Naive B cell (primary cell): ENCODE measurements around the gene SCYGR5. TPM values are rescaled to one million over a fixed set of nuclear protein-coding genes. Genes with fewer than 3 reads are reported as not detected.
"Not testable (repeated sequence)": the region's sequence is repeated elsewhere in the genome, so short reads cannot be mapped to it uniquely, and the experiment has no call there.

Source experiments
- ATAC-seq, 2 donors: fragments of 150-1000 bp; cut with Tn5 transposase; 2 replicates each; pipeline ENCODE4 v1.10.0; 2021; ENCODE audit warnings: low read depth in 2 of 2, mild to moderate bottlenecking in 2 of 2, moderate library complexity in 2 of 2
- DNase-seq: peaks from one replicate; pipeline ENCODE4 v3.0.0; 2022
- H3K27ac Mint-ChIP-seq, 6 donors: one replicate each; pipeline ENCODE4 v1.8.0; 2020 to 2022; ENCODE audit warnings: mild to moderate bottlenecking in 6 of 6, mixed read lengths in 6 of 6, moderate library complexity in 5 of 6, inconsistent platforms in 2 of 6
- H3K27me3 Mint-ChIP-seq, 3 donors: one replicate each; pipeline ENCODE4 v1.8.0; 2021 to 2022; ENCODE audit warnings: mixed read lengths in 3 of 3, mild to moderate bottlenecking in 1 of 3
- H3K36me3 Mint-ChIP-seq, 2 donors: one replicate each; pipeline ENCODE4 v1.8.0; 2020 to 2022; ENCODE audit warnings: mixed read lengths in 2 of 2, inconsistent platforms in 1 of 2, mild to moderate bottlenecking in 1 of 2
- H3K4me1 Mint-ChIP-seq, 3 donors: one replicate each; pipeline ENCODE4 v1.8.0; 2020 to 2022; ENCODE audit warnings: mixed read lengths in 3 of 3, inconsistent platforms in 1 of 3, mild to moderate bottlenecking in 1 of 3, moderate library complexity in 1 of 3
- H3K4me3 Mint-ChIP-seq, 8 donors: one replicate each; pipeline ENCODE4 v1.8.0; 2020 to 2022; ENCODE audit warnings: mild to moderate bottlenecking in 8 of 8, mixed read lengths in 8 of 8, moderate library complexity in 8 of 8, inconsistent platforms in 2 of 8
- H3K9me3 Mint-ChIP-seq, 7 donors: one replicate each; pipeline ENCODE4 v1.8.0; 2020 to 2022; ENCODE audit warnings: mixed read lengths in 7 of 7, mild to moderate bottlenecking in 5 of 7, inconsistent platforms in 2 of 7, moderate library complexity in 1 of 7
- polyA plus RNA-seq, 6 donors: library from polyadenylated mRNA; unstranded; fragments of 300-500 nt; fragmentation: Illumina TruSeq; gene quantifications; one replicate each; pipeline ENCODE4 v1.2.3, GENCODE V29; 2021; ENCODE audit warnings: low read depth in 6 of 6

Gene SCYGR5, protein sequence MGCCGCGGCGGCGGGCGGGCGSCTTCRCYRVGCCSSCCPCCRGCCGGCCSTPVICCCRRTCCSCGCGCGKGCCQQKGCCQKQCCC
- not detected for polyA plus RNA-seq

DNA sequence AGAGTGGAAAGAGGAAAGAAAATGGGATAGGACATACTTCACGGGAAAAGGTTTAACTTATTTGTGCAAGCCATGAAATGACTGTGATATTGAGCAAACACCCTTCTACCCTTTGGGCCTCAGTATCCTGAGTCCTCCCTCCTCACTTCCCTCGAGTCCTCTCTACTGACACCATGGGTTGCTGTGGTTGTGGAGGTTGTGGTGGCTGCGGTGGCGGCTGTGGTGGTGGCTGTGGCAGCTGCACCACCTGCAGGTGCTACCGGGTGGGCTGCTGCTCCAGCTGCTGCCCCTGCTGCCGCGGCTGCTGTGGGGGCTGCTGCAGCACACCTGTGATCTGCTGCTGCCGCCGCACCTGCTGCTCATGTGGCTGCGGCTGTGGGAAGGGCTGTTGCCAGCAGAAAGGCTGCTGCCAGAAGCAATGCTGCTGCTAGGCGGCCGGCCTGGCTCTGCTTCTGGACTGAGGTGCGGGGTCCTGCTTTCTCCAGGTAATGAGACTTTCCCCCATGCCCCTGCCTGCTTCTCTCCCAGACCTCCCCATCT lies at the start of gene SCYGR5:
TSS of gene SCYGR5 (plus strand) at position 174 of the 540 bp plus-strand sequence. CDS start at position 174, 0 bp downstream.
- H3K4me3 Mint-ChIP-seq, ATAC-seq, DNase-seq, H3K4me1 Mint-ChIP-seq, H3K9me3 Mint-ChIP-seq, H3K36me3 Mint-ChIP-seq: not testable (repeated sequence)
- peak within 1 kb of the TSS in 1 of 6 donors; percentile 35 for H3K27ac Mint-ChIP-seq
- peaks cover 0 to 22% (median 18%) of the 10 kb centered on the region in 3 donors for H3K27me3 Mint-ChIP-seq

DNA sequence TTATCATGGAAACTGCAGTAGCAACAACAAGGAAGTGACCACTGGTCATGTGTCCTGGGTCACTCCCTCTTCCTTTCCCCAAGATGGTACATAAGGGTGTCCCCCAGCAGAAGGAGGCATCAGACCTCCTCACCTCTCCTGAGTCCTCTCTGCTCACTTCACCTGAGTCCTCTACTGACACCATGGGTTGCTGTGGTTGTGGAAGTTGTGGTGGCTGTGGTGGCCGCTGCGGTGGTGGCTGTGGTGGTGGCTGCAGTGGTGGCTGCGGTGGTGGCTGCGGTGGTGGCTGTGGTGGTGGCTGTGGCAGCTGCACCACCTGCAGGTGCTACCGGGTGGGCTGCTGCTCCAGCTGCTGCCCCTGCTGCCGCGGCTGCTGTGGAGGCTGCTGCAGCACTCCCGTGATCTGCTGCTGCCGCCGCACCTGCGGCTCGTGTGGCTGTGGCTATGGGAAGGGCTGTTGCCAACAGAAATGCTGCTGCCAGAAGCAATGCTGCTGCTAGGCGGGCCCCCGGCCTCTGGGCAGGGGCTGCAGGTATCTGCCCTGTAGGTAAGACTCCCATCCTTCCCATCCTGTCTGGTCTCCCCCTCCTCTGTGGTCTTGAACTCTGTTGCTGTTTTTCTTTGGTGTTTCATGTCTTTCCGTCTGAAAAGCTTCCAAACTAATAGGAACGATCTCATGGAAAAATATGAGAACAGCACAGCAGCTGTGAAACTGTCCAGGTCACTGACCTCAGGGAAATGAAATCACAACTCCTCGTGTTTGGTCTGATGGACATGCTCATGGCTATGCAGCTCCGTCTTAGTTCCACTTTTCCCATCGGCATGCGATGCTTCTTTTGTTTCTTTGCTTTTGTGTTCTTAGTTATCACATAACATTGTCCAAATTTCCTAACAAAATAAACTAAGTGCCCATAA lies 49.0 kb upstream of the SCYGR5 start, which contains the start of gene SCYGR4:
TSS of gene SCYGR4 (plus strand) at position 183 of the 915 bp plus-strand sequence. CDS start at position 183, 0 bp downstream.
- Mint-ChIP-seq H3K9me3 (peaks cover 0 to 5% (median 2%) of the 10 kb centered on the region in 7 donors), H3K27ac (peak within 1 kb of the TSS in 3 of 6 donors; percentile 14 to 56 (median 38)), H3K4me3 (no peak within 1 kb of the TSS), H3K27me3 (peaks cover 8 to 26% (median 22%) of the 10 kb centered on the region in 3 donors), H3K4me1 (no peaks in the 10 kb centered on the region), H3K36me3 (no peaks in the 10 kb centered on the region)
- DNase-seq (no peak), ATAC-seq (no peak)

DNA sequence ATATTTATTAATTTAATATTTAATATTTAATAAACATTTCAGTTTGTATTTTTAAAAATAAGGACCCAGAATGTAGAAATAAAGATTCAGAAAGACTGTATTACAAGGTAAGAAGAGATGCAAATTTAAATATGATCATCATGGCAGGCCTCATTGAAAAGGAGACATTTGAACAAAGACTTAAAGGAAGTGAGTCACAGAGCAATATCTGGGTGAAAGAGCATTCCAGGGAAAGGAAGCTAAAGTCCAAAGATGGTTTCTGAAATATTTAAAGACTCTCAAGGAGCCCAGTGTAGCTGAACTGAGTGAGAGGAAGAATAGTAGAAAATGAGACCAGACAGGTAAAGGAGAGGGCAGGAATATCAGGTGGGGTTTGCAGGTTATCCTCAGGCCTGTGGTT lies 43.4 kb upstream of the SCYGR5 start:
- Mint-ChIP-seq H3K36me3 (no peaks in the 10 kb centered on the region), H3K4me1 (no peaks in the 10 kb centered on the region), H3K27ac (no peak overlapping the region), H3K4me3 (no peak overlapping the region), H3K9me3 (peaks cover 0 to 11% (median 2%) of the 10 kb centered on the region in 7 donors), H3K27me3 (peaks cover 9 to 15% (median 14%) of the 10 kb centered on the region in 3 donors)
- ATAC-seq (no peak), DNase-seq (no peak)

DNA sequence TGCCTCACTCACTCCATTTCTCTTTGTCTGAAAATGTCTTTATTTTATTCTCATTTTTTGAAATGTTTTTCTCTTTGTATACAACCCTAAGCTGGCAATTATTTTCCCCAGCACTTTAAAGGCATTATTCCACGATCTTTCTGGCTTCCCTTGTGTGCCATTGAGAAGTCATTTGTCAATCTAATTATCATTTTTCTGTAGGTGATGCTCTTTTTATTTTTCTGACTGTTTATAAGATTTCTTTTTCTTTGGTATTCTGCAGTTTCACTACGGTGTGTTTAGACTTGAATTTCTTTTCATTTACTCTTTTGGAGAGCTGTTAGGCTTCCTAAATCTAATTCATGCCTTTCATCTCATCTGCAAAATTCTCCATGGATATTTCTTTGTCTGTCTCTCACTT lies 41.2 kb upstream of the SCYGR5 start:
- H3K4me3 Mint-ChIP-seq = no peak overlapping the region
- H3K36me3 Mint-ChIP-seq = no peaks in the 10 kb centered on the region
- H3K27ac Mint-ChIP-seq = no peak overlapping the region

DNA sequence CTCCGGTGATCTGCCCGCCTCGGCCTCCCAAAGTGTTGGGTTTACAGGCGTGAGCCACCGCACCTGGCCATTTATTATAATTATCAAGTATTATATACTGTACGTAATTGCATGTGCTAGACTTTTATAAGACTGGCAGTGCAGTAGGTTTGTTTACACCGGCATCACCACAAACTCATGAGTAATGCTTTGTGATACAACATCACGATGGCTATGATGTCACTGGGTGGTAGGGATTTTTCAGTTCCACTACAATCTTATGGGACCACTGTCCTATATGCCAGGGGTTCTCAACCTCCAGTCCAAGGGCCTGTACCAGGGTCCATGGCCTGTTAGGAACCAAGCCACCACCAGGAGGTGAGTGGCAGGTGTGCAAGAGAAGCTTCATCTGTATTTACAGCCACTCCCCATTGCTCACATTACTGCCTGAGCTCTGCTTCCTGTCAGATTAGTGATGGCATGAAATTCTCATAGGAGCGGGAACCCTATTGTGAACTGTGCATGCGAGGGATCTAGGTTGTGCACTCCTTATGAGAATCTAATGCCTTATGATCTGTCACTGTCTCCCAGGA lies 39.9 kb upstream of the SCYGR5 start:
- no peak for ATAC-seq

More for the DNA sequence above, 41.2 kb upstream of the SCYGR5 start:
- no peaks in the 10 kb centered on the region for H3K4me1 Mint-ChIP-seq
- peaks cover 0 to 11% (median 4%) of the 10 kb centered on the region in 7 donors for H3K9me3 Mint-ChIP-seq
- H3K27me3 Mint-ChIP-seq = peaks cover 13 to 23% (median 15%) of the 10 kb centered on the region in 3 donors
- ATAC-seq = no peak
- DNase-seq = no peak

DNA sequence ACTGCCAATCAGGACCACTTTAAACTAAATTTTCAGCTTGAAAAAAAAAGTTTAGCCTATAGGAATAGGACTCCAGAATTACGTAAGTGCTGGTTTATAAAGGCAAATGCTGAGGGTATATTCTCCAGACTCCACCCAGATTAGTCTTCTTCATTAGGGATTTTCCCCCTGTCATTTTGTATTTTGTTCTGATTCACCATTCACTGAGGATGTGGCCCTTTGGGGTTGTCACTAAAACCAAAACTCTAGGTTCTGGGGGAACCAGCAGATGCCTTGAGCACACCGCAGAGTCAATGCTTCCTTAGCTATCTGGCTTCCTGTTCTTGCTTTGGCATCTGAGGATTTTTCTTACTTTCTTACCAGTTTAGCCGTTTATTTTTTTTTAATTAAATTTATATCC lies 38.8 kb upstream of the SCYGR5 start:
- H3K27me3 Mint-ChIP-seq = peaks cover 8 to 17% (median 15%) of the 10 kb centered on the region in 3 donors
- no peaks in the 10 kb centered on the region for H3K4me1 Mint-ChIP-seq
- H3K27ac Mint-ChIP-seq = no peak overlapping the region
- peaks cover 0 to 4% (median 0%) of the 10 kb centered on the region in 7 donors for H3K9me3 Mint-ChIP-seq
- DNase-seq (no peak), ATAC-seq (no peak)
- H3K4me3 Mint-ChIP-seq = no peak overlapping the region
- H3K36me3 Mint-ChIP-seq = no peaks in the 10 kb centered on the region

More for the DNA sequence above, 39.9 kb upstream of the SCYGR5 start:
- Mint-ChIP-seq H3K27me3 (peaks cover 10 to 20% (median 13%) of the 10 kb centered on the region in 3 donors), H3K4me1 (no peaks in the 10 kb centered on the region), H3K9me3 (peaks cover 0 to 11% (median 2%) of the 10 kb centered on the region in 7 donors), H3K36me3 (no peaks in the 10 kb centered on the region), H3K4me3 (no peak overlapping the region), H3K27ac (no peak overlapping the region)
- DNase-seq = no peak

DNA sequence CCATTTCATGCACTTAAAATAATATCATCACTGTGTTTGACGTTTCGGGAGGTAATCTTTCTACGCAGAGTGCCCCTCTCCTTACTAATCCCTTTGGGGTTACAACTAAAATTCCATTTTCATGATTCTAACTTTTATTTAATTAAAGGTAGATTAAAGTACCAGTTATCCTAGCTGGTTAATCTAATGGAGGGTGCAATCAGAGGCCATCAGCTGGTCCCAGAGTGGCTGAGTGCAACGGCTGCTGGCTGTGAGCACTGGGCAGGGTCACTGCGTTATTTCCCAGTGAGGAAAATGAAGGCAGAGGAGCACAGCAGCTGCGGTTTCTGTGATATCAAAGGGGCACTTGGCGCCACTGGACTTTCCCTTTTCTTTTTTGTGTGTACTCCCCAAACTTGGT lies 37.2 kb upstream of the SCYGR5 start:
- peaks cover 8 to 17% (median 15%) of the 10 kb centered on the region in 3 donors for H3K27me3 Mint-ChIP-seq
- H3K9me3 Mint-ChIP-seq = peaks cover 0 to 1% (median 0%) of the 10 kb centered on the region in 7 donors
- no peak overlapping the region for H3K27ac Mint-ChIP-seq
- no peaks in the 10 kb centered on the region for H3K4me1 Mint-ChIP-seq
- H3K4me3 Mint-ChIP-seq = no peak overlapping the region
- H3K36me3 Mint-ChIP-seq = no peaks in the 10 kb centered on the region
- ATAC-seq = no peak
- DNase-seq = no peak

DNA sequence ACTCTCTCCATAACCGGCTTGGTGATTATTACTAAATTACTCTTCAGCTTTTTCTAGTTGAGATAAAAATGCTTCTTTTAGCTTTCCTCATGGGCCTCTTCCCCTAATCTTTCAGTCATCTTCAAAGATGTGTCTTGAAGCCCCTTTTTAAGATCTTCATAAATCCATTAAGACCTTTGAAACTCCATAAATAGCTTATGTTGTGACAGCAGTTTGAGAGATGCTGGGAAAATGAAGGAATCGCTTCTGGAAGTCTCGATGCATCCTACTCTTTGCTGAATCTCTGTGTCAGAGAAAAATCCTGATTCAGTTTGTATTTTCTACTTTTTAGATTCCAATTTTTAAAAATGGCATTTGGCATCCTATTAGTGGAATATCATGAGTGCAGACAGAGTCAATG lies 36.3 kb upstream of the SCYGR5 start:
- Mint-ChIP-seq H3K36me3 (no peaks in the 10 kb centered on the region), H3K4me3 (no peak overlapping the region), H3K4me1 (no peaks in the 10 kb centered on the region), H3K9me3 (peaks cover 0 to 1% (median 0%) of the 10 kb centered on the region in 7 donors), H3K27ac (no peak overlapping the region), H3K27me3 (peaks cover 8 to 17% (median 15%) of the 10 kb centered on the region in 3 donors)
- ATAC-seq = no peak
- no peak for DNase-seq

DNA sequence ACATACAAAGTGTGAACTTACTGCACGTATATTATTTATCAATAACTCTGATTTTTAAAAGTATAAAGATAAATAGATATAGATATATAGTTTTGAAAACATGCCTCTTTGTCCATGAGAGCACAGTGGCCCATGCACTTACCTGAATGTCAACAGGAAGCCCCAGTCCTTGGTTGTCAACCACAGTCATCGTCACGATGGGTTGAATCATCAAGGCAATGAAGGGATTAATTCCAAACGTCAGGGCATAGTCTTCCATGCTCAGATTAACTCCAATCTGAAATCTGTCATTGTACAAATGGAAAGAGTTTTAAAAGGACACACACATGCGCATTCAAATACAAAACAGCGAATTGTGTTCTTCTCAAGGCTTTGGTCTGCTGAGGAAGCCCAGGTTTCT lies 33.8 kb upstream of the SCYGR5 start:
- ATAC-seq (no peak), DNase-seq (no peak)
- Mint-ChIP-seq H3K9me3 (peaks cover 0 to 1% (median 0%) of the 10 kb centered on the region in 7 donors), H3K27ac (no peak overlapping the region), H3K4me1 (no peaks in the 10 kb centered on the region), H3K27me3 (peaks cover 0 to 13% (median 9%) of the 10 kb centered on the region in 3 donors), H3K4me3 (no peak overlapping the region), H3K36me3 (no peaks in the 10 kb centered on the region)

DNA sequence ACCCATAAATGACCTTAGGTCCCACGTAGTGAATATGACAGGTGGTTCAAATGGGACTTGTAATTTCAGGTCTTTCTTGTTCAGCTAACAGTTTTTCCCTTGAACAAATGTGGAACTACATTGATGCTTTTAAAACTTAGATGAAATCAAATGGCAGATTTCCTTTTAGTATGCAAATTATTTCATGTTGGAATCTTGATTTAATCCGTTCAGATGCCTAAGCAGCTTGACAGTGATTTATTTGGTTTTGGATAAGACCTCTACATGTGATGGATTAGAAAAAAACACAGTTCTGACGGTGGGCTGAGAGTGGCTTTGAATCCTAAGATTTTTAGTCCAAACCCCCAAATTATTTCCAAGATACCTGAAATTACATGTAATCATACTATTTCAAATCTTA lies 32.4 kb upstream of the SCYGR5 start:
- no peak for ATAC-seq
- H3K9me3 Mint-ChIP-seq = no peaks in the 10 kb centered on the region
- no peak overlapping the region for H3K27ac Mint-ChIP-seq
- no peaks in the 10 kb centered on the region for H3K36me3 Mint-ChIP-seq
- H3K27me3 Mint-ChIP-seq = peaks cover 0 to 13% (median 7%) of the 10 kb centered on the region in 3 donors
- no peak overlapping the region for H3K4me3 Mint-ChIP-seq
- no peak for DNase-seq
- H3K4me1 Mint-ChIP-seq = no peaks in the 10 kb centered on the region

DNA sequence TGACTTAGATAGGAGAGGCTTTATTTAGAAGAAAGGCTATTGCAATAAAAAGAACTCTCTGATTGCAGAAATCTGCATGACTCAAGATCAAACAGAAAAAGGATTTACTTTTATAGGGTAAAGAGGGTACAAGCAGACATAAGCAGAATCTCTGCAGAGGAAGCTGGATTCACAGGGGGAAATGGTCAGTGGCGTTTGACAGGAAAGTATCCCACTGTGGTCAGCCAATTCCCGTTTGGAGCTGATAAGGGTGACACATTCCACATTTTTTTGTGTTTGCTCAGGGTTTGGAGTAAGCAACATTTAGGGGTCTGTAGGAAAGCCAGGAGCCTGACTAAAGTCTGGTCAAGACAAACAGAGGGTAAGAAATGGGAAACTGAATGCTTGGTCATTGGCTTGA lies 23.9 kb upstream of the SCYGR5 start:
- DNase-seq = no peak
- H3K27me3 Mint-ChIP-seq = peaks cover 0 to 18% (median 4%) of the 10 kb centered on the region in 3 donors
- H3K4me1 Mint-ChIP-seq = no peaks in the 10 kb centered on the region
- H3K9me3 Mint-ChIP-seq = no peaks in the 10 kb centered on the region
- ATAC-seq = no peak
- H3K36me3 Mint-ChIP-seq = no peaks in the 10 kb centered on the region
- H3K4me3 Mint-ChIP-seq = no peak overlapping the region
- no peak overlapping the region for H3K27ac Mint-ChIP-seq

DNA sequence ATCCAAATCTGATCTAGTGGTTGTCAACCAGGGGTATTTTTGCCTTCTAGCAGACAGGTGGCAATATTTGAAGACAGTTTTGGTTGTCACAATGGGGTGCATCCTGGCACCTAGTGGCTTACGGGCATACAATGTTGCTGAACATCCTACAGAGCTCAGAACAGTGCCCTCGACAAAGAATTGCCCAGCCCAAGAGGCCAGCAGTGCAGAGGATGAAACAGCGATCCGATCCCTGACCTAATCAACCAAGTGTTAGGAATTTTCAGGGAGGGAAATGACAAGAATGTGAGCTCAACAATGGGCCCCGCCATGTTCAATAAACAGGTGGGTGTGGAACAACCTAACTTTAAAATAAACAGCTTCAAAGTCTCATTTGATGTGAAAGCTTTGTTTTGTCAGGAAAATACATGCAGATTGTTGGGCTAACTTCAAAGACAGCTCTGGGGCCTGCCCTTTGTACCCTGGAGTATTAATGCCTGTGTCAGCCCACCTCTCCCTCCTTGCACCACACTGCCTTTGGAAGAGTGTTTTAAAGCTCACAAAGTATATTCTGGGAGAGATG lies 22.5 kb upstream of the SCYGR5 start:
- DNase-seq = no peak
- Mint-ChIP-seq H3K4me1 (no peaks in the 10 kb centered on the region), H3K4me3 (no peak overlapping the region), H3K27me3 (peaks cover 3 to 28% (median 4%) of the 10 kb centered on the region in 3 donors), H3K36me3 (no peaks in the 10 kb centered on the region), H3K9me3 (no peaks in the 10 kb centered on the region), H3K27ac (no peak overlapping the region)
- no peak for ATAC-seq

DNA sequence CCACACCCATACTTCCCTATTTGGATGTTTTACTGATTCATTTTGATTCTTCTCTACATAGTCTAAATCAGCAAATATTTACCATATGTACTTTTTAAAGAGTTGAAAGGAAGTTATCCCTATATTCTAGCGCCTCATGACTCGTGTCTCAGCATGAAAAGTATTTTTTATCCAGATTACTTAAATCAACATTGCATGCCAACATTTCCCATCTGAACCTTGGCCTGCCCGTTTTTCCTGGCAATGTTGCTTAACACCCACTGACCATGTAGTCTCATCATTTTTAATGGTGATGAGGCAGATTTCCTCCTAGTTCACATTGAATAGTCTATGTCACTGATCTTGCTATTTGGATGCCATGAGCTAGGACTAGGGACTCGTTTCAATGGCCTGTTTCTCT lies 13.2 kb upstream of the SCYGR5 start:
- Mint-ChIP-seq H3K27ac (no peak overlapping the region), H3K27me3 (peaks cover 12 to 20% (median 17%) of the 10 kb centered on the region in 3 donors), H3K4me1 (no peaks in the 10 kb centered on the region), H3K36me3 (no peaks in the 10 kb centered on the region), H3K4me3 (no peak overlapping the region), H3K9me3 (no peaks in the 10 kb centered on the region)
- ATAC-seq (no peak), DNase-seq (no peak)
